Chondrocyte (in vitro differentiated cells): ENCODE results near the gene ZBED4. TPM values are rescaled to one million over a fixed set of nuclear protein-coding genes. Genes with fewer than 3 reads are reported as not detected.

Experiments
- DNase-seq: peaks from one replicate; pipeline ENCODE4 v3.0.0; 2021; ENCODE audit warnings: mixed read lengths, low spot score
- H3K27ac Mint-ChIP-seq: one replicate; pipeline ENCODE4 v1.8.0; 2021; ENCODE audit warnings: mild to moderate bottlenecking, moderate library complexity, mixed read lengths; ENCODE audit not compliant: unreplicated experiment
- H3K27me3 Mint-ChIP-seq: 2 replicates; pipeline ENCODE4 v1.8.0; 2021; ENCODE audit warnings: low read depth, mixed read lengths
- H3K36me3 Mint-ChIP-seq: 2 replicates; pipeline ENCODE4 v1.8.0; 2021; ENCODE audit warnings: low read depth, mixed read lengths
- H3K4me1 Mint-ChIP-seq: 2 replicates; pipeline ENCODE4 v1.8.0; 2021; ENCODE audit warnings: low read depth, mild to moderate bottlenecking, mixed read lengths
- H3K4me3 Mint-ChIP-seq: one replicate; pipeline ENCODE4 v1.8.0; 2021; ENCODE audit warnings: mild to moderate bottlenecking, moderate library complexity, mixed read lengths; ENCODE audit not compliant: unreplicated experiment
- H3K9me3 Mint-ChIP-seq: 2 replicates; pipeline ENCODE4 v1.8.0; 2021; ENCODE audit warnings: low read depth, mixed read lengths
- total RNA-seq: library from RNA; stranded (reverse); gene quantifications from 3 replicates; pipeline ENCODE4 v1.2.1, GENCODE V29; 2021
- TF ChIP-seq, protein P1 (sequence below): fragments of 200-600 bp; sonication (generic); IDR thresholded peaks from 2 replicates; pipeline ENCODE4 v1.5.0; 2021; ENCODE audit warnings: antibody characterized with exemption, mild to moderate bottlenecking, moderate library complexity

The ZBED4 gene
- total RNA-seq, 1 donor from 2014 or later = 17.6 TPM

DNA sequence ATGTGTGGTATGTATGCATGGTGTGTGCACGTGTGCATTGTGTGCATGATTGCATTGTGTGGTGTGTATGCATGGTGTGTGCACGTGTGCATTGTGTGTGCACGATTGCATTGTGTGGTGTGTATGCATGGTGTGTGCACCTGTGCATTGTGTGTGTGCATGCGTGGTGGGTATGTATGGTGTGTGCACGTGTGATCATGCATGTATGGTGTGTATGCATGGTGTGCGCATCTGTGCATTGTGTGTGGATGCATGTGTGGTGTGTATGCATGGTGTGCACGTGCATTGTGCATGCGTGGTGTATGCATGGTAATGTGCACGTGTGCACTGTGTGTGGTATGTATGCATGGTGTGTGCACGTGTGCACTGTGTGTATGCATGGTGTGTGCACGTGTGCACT is 47.8 kb downstream of the ZBED4 start:
- Mint-ChIP-seq H3K27me3 (no peaks in the 10 kb centered on the region), H3K4me1 (no peaks in the 10 kb centered on the region), H3K36me3 (peaks cover 16% of the 10 kb centered on the region), H3K9me3 (no peaks in the 10 kb centered on the region), H3K4me3 (no peak overlapping the region), H3K27ac (no peak overlapping the region)
- no peak for DNase-seq
- TF ChIP-seq, protein P1, sequence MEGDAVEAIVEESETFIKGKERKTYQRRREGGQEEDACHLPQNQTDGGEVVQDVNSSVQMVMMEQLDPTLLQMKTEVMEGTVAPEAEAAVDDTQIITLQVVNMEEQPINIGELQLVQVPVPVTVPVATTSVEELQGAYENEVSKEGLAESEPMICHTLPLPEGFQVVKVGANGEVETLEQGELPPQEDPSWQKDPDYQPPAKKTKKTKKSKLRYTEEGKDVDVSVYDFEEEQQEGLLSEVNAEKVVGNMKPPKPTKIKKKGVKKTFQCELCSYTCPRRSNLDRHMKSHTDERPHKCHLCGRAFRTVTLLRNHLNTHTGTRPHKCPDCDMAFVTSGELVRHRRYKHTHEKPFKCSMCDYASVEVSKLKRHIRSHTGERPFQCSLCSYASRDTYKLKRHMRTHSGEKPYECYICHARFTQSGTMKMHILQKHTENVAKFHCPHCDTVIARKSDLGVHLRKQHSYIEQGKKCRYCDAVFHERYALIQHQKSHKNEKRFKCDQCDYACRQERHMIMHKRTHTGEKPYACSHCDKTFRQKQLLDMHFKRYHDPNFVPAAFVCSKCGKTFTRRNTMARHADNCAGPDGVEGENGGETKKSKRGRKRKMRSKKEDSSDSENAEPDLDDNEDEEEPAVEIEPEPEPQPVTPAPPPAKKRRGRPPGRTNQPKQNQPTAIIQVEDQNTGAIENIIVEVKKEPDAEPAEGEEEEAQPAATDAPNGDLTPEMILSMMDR = no peak

DNA sequence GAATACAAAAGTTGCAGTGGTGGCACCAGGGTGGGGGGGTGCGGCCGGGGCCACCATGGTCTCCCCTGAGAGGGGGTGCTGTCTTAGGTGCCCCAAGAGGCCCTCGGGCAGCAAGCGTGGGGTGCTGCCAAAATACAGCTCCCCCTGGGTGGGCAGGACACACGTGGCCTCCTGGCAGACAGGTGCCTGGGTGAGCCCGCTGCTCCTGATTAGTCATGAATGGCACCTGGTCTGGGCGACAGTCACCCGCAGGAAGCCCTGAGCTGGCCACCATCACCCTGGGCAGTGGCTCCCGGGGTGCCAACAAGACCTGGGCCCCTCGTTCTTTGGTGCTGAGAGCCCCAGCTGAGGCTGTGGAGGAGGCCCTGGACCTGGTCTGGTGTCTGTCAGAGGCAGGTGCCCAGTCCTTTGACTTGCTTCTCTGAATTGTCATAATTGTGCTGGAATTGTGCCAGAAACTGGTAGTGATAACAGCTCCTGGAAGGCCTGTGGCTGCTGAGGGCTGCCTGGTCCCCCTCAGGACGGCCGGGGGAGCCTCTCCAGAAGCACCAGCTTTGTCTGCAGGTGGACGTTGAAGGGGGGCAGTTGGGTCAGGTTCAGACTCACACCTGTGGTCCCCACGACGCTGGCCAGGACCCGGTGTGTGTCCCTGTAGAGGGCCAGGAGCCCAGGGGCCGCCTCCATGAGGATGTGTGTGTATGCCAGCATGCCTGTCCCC is 49.8 kb downstream of the ZBED4 start:
- Mint-ChIP-seq H3K27me3 (no peaks in the 10 kb centered on the region), H3K4me1 (no peaks in the 10 kb centered on the region), H3K36me3 (peaks cover 20% of the 10 kb centered on the region)

GRCh38 chr22:49904040-49904369 is 50.4 kb downstream of the ZBED4 start:
- Mint-ChIP-seq H3K36me3 (peaks cover 20% of the 10 kb centered on the region), H3K9me3 (no peaks in the 10 kb centered on the region), H3K4me1 (no peaks in the 10 kb centered on the region), H3K4me3 (no peak overlapping the region), H3K27ac (no peak overlapping the region), H3K27me3 (no peaks in the 10 kb centered on the region)
- peak; percentile 83 for DNase-seq
- TF ChIP-seq, protein P1 = no peak

More for the DNA sequence above, 49.8 kb downstream of the ZBED4 start:
- Mint-ChIP-seq H3K27ac (no peak overlapping the region), H3K4me3 (no peak overlapping the region), H3K9me3 (no peaks in the 10 kb centered on the region)
- DNase-seq = peak; percentile 57
- TF ChIP-seq, protein P1 = no peak

GRCh38 chr22:49905465-49905864 is 51.8 kb downstream of the ZBED4 start:
- Mint-ChIP-seq H3K27ac (no peak overlapping the region), H3K9me3 (no peaks in the 10 kb centered on the region), H3K4me3 (no peak overlapping the region), H3K4me1 (no peaks in the 10 kb centered on the region), H3K27me3 (no peaks in the 10 kb centered on the region), H3K36me3 (peaks cover 18% of the 10 kb centered on the region)
- TF ChIP-seq, protein P1 = no peak
- peak; percentile 78 for DNase-seq

GRCh38 chr22:49906071-49906798 is 52.6 kb downstream of the ZBED4 start:
- Mint-ChIP-seq H3K4me1 (no peaks in the 10 kb centered on the region), H3K27ac (no peak overlapping the region), H3K9me3 (no peaks in the 10 kb centered on the region), H3K4me3 (no peak overlapping the region), H3K27me3 (no peaks in the 10 kb centered on the region), H3K36me3 (peaks cover 13% of the 10 kb centered on the region)
- TF ChIP-seq, protein P1 = no peak
- peak; percentile 89 for DNase-seq
